ENCODE measurements around the gene OSBPL5. TPM values are rescaled to one million over a fixed set of nuclear protein-coding genes. Genes with fewer than 3 reads are reported as not detected.

Gene OSBPL5
- total RNA-seq, 1 donor from 2014 or later = 88.4 TPM

DNA sequence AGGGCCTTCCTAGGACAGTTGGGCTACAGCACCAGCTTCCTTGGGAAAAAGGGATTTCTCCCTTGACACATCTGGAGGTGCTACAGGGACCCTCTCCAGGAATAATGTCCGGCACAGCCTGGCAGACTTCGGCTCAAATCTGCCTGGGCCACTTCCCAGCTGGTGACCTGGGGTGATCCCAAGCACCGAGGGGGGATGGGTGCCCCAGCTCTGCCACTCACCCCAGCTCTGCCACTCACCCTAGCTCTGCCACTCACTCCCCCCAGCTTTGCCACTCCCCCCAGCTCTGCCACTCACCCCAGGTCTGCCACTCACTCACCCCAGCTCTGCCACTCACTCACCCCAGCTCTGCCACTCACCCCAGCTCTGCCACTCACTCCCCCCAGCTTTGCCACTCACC is 9.9 kb downstream of the OSBPL5 start:
- Histone ChIP-seq H3K9me3 (no peaks in the 10 kb centered on the region), H3K36me3 (no peaks in the 10 kb centered on the region), H3K4me3 (peak overlapping the region in 1 of 2 donors; percentile 22), H3K27ac (peak overlapping the region; percentile 81), H3K4me1 (peaks cover 92% of the 10 kb centered on the region), H3K27me3 (no peaks in the 10 kb centered on the region)
- DNase-seq (ENCODE audit: extremely low spot score in 2 of 2) = no peak
- intact Hi-C loops (cut with DNase I) = loop anchor here (5.0 kb wide), 1 partner anchor 43 kb away; no protein-coding TSS in a partner anchor
- TF ChIP-seq CTCF (IDR thresholded peaks at IDR 0.05) (no peak), POLR2AphosphoS5 (IDR thresholded peaks at IDR 0.05; ENCODE audit: insufficient read depth in 1 of 2, low read depth in 1 of 2) (no peak), POLR2A (IDR thresholded peaks at IDR 0.05) (no peak)

- no peaks in the 10 kb centered on the region for H3K9me3 ChIP-seq
- H3K4me1 ChIP-seq = peaks cover 92% of the 10 kb centered on the region
- H3K27ac ChIP-seq = peak overlapping the region; percentile 81
- peak overlapping the region in 1 of 2 donors; percentile 1 for H3K4me3 ChIP-seq
- DNase-seq (ENCODE audit: extremely low spot score in 2 of 2) = no peak
- no peaks in the 10 kb centered on the region for H3K36me3 ChIP-seq
- TF ChIP-seq POLR2A (IDR thresholded peaks at IDR 0.05) (no peak), CTCF (IDR thresholded peaks at IDR 0.05) (no peak), POLR2AphosphoS5 (IDR thresholded peaks at IDR 0.05; ENCODE audit: insufficient read depth in 1 of 2, low read depth in 1 of 2) (no peak)
- intact Hi-C loops (cut with DNase I) = no loop called here
- no peaks in the 10 kb centered on the region for H3K27me3 ChIP-seq
Measured at GRCh38 chr11:3154001-3154599, 11.0 kb downstream of the OSBPL5 start.

GRCh38 chr11:3153291-3153861 is 11.7 kb downstream of the OSBPL5 start:
- H3K36me3 ChIP-seq = no peaks in the 10 kb centered on the region
- no peak overlapping the region for H3K4me3 ChIP-seq
- H3K27me3 ChIP-seq = no peaks in the 10 kb centered on the region
- H3K4me1 ChIP-seq = peaks cover 92% of the 10 kb centered on the region
- intact Hi-C loops (cut with DNase I) = no loop called here
- no peak for DNase-seq (ENCODE audit: extremely low spot score in 2 of 2)
- no peaks in the 10 kb centered on the region for H3K9me3 ChIP-seq
- TF ChIP-seq POLR2A (IDR thresholded peaks at IDR 0.05) (no peak), POLR2AphosphoS5 (IDR thresholded peaks at IDR 0.05; ENCODE audit: insufficient read depth in 1 of 2, low read depth in 1 of 2) (peak in 1 of 2 donors; percentile 69), CTCF (IDR thresholded peaks at IDR 0.05) (no peak)
- peak overlapping the region; percentile 81 for H3K27ac ChIP-seq

GRCh38 chr11:3152471-3153110 is 12.5 kb downstream of the OSBPL5 start:
- no peak for DNase-seq (ENCODE audit: extremely low spot score in 2 of 2)
- intact Hi-C loops (cut with DNase I) = no loop called here
- TF ChIP-seq POLR2A (IDR thresholded peaks at IDR 0.05) = no peak
- TF ChIP-seq POLR2AphosphoS5 (IDR thresholded peaks at IDR 0.05; ENCODE audit: insufficient read depth in 1 of 2, low read depth in 1 of 2) = no peak
- TF ChIP-seq CTCF (IDR thresholded peaks at IDR 0.05) = no peak
- H3K9me3 ChIP-seq = no peaks in the 10 kb centered on the region
- no peaks in the 10 kb centered on the region for H3K27me3 ChIP-seq
- H3K27ac ChIP-seq = peak overlapping the region; percentile 81
- H3K36me3 ChIP-seq = no peaks in the 10 kb centered on the region
- H3K4me3 ChIP-seq = no peak overlapping the region
- H3K4me1 ChIP-seq = peaks cover 92% of the 10 kb centered on the region

DNA sequence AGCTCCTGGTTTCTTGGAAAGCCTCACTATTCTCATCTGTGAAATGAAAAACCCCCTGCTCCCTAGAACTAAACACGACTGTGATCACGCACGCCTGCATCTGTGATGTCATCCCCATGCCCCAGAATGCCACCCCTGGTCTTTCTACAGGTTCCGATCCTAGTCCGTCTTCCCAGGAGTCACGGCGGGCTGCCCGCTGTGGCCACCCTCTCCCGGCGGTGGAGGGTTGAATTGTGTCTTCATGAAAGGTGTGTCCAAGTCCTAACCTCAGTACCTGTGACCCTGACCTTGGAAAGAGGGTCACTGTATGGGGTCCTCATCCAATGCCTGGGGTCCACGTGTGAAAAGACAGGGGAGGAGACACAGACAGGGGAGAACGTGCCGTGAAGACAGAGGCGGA is 14.4 kb downstream of the OSBPL5 start:
- intact Hi-C loops (cut with DNase I) = no loop called here
- DNase-seq (ENCODE audit: extremely low spot score in 2 of 2) = no peak
- no peaks in the 10 kb centered on the region for H3K36me3 ChIP-seq
- H3K4me3 ChIP-seq = no peak overlapping the region
- peaks cover 92% of the 10 kb centered on the region for H3K4me1 ChIP-seq
- H3K9me3 ChIP-seq = no peaks in the 10 kb centered on the region
- TF ChIP-seq POLR2AphosphoS5 (IDR thresholded peaks at IDR 0.05; ENCODE audit: insufficient read depth in 1 of 2, low read depth in 1 of 2) (no peak), CTCF (IDR thresholded peaks at IDR 0.05) (no peak), POLR2A (IDR thresholded peaks at IDR 0.05) (no peak)
- no peaks in the 10 kb centered on the region for H3K27me3 ChIP-seq
- no peak overlapping the region for H3K27ac ChIP-seq
